ENCODE measurements around the gene FBRSL1.
"Not testable (repeated sequence)": the region's sequence is repeated elsewhere in the genome, so short reads cannot be mapped to it uniquely, and the experiment has no call there.

Gene FBRSL1

GRCh38 chr12:132529156-132529839, 39.3 kb downstream of the FBRSL1 start:
- no peak for DNase-seq

- DNase-seq = no peak
Observed at GRCh38 chr12:132529906-132530305, 40.0 kb downstream of the FBRSL1 start.

- DNase-seq = no peak
Observed at GRCh38 chr12:132530447-132530846, 40.5 kb downstream of the FBRSL1 start.

- DNase-seq = no peak
Observed at GRCh38 chr12:132530851-132531250, 40.9 kb downstream of the FBRSL1 start.

- DNase-seq = not testable (repeated sequence)
Observed at GRCh38 chr12:132532711-132533583, 43.0 kb downstream of the FBRSL1 start.

- no peak for DNase-seq
Observed at GRCh38 chr12:132533584-132533958, 43.6 kb downstream of the FBRSL1 start.

- no peak for DNase-seq
Observed at GRCh38 chr12:132534076-132534475, 44.1 kb downstream of the FBRSL1 start.

GRCh38 chr12:132535019-132535418, 45.1 kb downstream of the FBRSL1 start:
- DNase-seq = no peak

- no peak for DNase-seq
Observed at GRCh38 chr12:132536102-132536876, 46.3 kb downstream of the FBRSL1 start.

GRCh38 chr12:132537049-132537448, 47.1 kb downstream of the FBRSL1 start:
- no peak for DNase-seq

- no peak for DNase-seq
Observed at GRCh38 chr12:132537836-132538662, 48.1 kb downstream of the FBRSL1 start.

GRCh38 chr12:132538663-132538990, 48.7 kb downstream of the FBRSL1 start:
- DNase-seq = no peak

GRCh38 chr12:132539016-132539773, 49.2 kb downstream of the FBRSL1 start:
- DNase-seq = no peak

GRCh38 chr12:132540436-132540835, 50.5 kb downstream of the FBRSL1 start:
- DNase-seq = no peak

- no peak for DNase-seq
Observed at GRCh38 chr12:132541200-132541599, 51.2 kb downstream of the FBRSL1 start.

GRCh38 chr12:132541996-132542395, 52.0 kb downstream of the FBRSL1 start:
- no peak for DNase-seq

- no peak for DNase-seq
Observed at GRCh38 chr12:132542661-132543060, 52.7 kb downstream of the FBRSL1 start.

GRCh38 chr12:132543298-132544079, 53.5 kb downstream of the FBRSL1 start:
- no peak for DNase-seq

GRCh38 chr12:132544080-132544397, 54.1 kb downstream of the FBRSL1 start:
- no peak for DNase-seq

- no peak for DNase-seq
Observed at GRCh38 chr12:132544498-132544897, 54.5 kb downstream of the FBRSL1 start.

Measured in NK-92 treated with Interleukin-12 subunit alpha and Interleukin-12 subunit beta, amount 100 ng/mL, for 24 hours (cell line).